IPS DF 6.9 (cell line): ENCODE data around the gene SPATA32.

ENCODE experiments used
- DNase-seq: peaks from one replicate; pipeline ENCODE4 v3.0.0-alpha.2; 2013; ENCODE audit warnings: low read depth, low spot score
- H3K27ac ChIP-seq: one replicate; pipeline ENCODE4 v1.5.1; 2013; ENCODE audit warnings: low read length, control low read depth
- H3K27me3 ChIP-seq: 2 replicates; pipeline ENCODE4 v1.6.1; 2013; ENCODE audit warnings: mild to moderate bottlenecking, low read length; ENCODE audit not compliant: control insufficient read depth, insufficient read depth
- H3K36me3 ChIP-seq: 2 replicates; pipeline ENCODE4 v1.6.1; 2013; ENCODE audit warnings: low read length; ENCODE audit not compliant: control insufficient read depth, insufficient read depth
- H3K4me1 ChIP-seq: 2 replicates; pipeline ENCODE4 v1.6.1; 2013; ENCODE audit warnings: low read length; ENCODE audit not compliant: control insufficient read depth, insufficient read depth
- H3K4me3 ChIP-seq: 2 replicates; pipeline ENCODE4 v1.5.1; 2013; ENCODE audit warnings: mild to moderate bottlenecking, low read length
- H3K9me3 ChIP-seq: 2 replicates; pipeline ENCODE4 v1.6.1; 2013; ENCODE audit warnings: low read length, inconsistent platforms; ENCODE audit not compliant: control insufficient read depth, insufficient read depth
- WGBS: extraction: QIAGEN DNeasy Blood & Tissue Kit; methylation state at CpG from one replicate; pipeline ENCODE4 v1.1.7; 2013; ENCODE audit warnings: mixed read lengths, missing lambda C conversion rate; ENCODE audit not compliant: insufficient read length, insufficient coverage; 5-methylcytosine and 5-hydroxymethylcytosine counted together

SPATA32 gene

DNA sequence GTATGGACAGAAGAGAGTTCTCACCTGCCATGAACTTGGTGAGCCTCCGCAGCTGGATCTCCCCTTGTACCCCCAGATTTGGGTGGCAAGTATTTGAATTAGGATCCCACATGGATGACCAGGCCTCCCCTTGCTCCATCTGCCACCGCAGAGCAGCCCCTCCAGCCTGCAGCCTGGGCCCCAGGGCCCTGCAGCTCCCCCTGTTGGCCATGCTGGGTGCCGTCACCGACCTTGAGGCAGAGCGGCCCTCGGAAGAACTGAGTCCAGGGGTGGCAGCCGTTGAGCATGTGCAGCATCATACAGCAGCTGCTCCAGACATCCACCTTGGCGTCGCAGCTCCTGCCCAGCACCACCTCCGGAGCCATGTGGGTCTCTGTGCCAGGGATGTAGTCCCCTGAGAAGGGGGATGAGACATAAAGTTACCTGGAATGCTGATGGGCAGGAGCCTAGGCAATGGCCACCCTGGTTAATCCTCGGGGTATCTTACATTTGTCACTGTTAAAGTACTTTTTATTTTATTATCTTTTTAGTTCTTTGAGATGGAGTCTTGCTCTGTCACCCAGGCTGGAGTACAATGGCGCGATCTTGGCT, 9.0 kb upstream of the SPATA32 start:
- Histone ChIP-seq H3K27ac (no peak overlapping the region), H3K9me3 (no peaks in the 10 kb centered on the region), H3K27me3 (no peaks in the 10 kb centered on the region), H3K4me1 (no peaks in the 10 kb centered on the region), H3K4me3 (no peak overlapping the region), H3K36me3 (peaks cover 11% of the 10 kb centered on the region; the same call in 1 of the 2 replicates)
- DNase-seq = no peak
- no CpG with 5 or more reads among the region's 13 CpGs for WGBS

DNA sequence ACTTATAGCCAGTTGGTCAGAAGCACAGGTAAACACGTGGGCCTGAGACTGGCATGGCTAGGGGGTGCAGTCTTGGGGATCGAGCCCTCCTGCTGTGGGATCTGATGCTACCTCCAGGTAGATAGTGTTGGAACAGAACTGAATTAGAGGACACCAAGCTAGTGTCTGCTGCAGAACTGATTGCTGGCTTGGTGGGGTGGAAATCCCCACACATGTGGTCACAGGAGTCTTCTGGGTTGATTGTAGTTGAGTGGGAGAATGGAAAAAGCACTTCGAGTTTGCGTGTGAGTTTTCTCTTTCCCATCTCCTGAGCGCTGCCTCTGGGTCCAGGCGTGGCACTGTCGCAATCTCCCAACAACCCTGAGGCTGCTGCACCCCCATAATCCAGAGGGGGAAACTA, 8.0 kb upstream of the SPATA32 start:
- WGBS = no CpG with 5 or more reads among the region's 7 CpGs
- Histone ChIP-seq H3K27me3 (no peaks in the 10 kb centered on the region), H3K27ac (no peak overlapping the region), H3K9me3 (no peaks in the 10 kb centered on the region), H3K36me3 (peaks cover 11% of the 10 kb centered on the region; the same call in 1 of the 2 replicates), H3K4me1 (no peaks in the 10 kb centered on the region), H3K4me3 (no peak overlapping the region)
- no peak for DNase-seq

DNA sequence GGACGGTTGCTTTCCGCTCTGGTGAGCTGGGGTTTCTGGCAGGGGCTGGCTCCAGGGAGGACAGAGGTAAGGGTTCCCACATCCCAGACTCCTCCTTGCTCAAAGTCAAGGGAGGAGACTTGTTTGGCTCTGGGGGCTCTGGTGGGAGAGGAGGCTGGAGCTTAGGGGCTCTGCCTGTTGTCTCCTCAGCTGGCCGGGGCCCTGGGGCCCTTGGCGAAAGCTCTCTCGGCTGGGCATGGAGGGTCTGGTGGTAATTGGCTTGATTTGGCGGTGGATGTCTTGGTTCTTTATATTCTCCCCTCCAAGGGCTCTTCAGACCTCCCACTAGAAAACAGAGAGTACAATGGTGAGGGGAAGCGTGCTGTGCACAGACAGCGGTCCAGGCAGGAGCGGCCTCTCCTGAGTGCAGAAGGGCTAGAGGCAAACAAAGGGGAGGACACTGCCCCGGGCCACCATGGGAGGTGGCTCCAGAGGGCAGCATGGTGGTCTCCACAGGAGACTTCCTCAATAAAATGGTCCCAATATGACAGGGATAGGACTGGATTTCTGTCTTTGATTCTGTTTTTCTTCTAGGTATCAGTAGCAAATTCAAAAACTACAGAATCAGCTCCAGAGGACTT, 5.7 kb upstream of the SPATA32 start:
- Histone ChIP-seq H3K27ac (no peak overlapping the region), H3K9me3 (no peaks in the 10 kb centered on the region), H3K4me3 (no peak overlapping the region), H3K4me1 (0 out of 2 replicates have a peak, but pooled peaks cover under 1% of the 10 kb centered on the region), H3K36me3 (0 out of 2 replicates have a peak, but pooled peaks cover 11% of the 10 kb centered on the region), H3K27me3 (no peaks in the 10 kb centered on the region)
- no peak for DNase-seq
- WGBS = no CpG with 5 or more reads among the region's 10 CpGs

DNA sequence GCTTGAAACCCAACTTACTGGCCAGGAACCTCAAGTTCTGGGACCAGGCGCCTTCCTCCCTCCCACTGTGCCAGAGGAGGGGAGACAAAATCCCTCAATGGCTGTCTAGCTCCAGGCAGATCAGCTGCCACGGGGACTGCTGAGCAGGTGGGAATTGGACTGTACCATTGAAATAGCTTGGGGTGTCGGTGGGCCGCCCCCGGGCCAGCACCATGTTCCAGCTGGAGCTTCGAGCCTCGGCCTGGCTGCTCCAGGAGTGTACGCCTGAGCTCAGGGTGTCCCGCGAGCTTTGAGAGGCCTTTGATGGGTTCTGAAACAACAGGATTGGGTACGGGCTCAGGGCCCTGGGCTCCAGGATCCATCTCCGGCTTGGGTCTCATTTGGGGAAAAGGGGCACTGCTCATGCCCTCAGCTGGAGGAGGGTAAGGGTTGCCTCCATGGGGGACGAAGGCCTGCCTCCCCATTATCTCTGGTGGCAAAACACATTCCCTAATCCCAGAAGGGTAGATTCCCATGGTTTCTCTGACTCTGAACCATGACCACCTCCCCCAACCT, 4.6 kb upstream of the SPATA32 start:
- H3K4me1 ChIP-seq = 0 out of 2 replicates have a peak, but pooled peaks cover 2% of the 10 kb centered on the region
- WGBS = no CpG with 5 or more reads among the region's 13 CpGs
- DNase-seq = no peak
- H3K36me3 ChIP-seq = 0 out of 2 replicates have a peak, but pooled peaks cover 11% of the 10 kb centered on the region
- H3K4me3 ChIP-seq = no peak overlapping the region
- H3K27ac ChIP-seq = no peak overlapping the region
- H3K9me3 ChIP-seq = no peaks in the 10 kb centered on the region
- H3K27me3 ChIP-seq = no peaks in the 10 kb centered on the region

DNA sequence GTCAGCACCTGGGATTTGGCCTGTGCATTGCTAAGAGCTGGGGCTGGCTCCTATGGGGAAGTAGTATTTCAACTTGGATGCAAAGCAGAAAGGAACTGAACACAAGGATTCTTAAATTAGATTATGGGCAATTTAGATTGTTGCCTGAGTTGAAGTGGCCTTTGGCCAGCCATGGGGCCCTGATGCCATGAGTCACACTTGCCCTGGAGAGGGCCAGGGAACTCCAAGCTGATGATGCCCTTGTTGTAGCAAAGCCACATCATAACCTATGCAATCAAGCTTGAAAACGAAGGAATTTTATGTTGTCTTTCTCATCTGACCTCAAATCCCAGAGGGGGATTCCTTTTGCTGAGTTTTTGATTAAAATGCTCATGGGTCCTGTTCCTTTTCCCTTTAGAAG, 3.9 kb upstream of the SPATA32 start:
- H3K9me3 ChIP-seq = no peaks in the 10 kb centered on the region
- H3K4me3 ChIP-seq = no peak overlapping the region
- DNase-seq = no peak
- 0 out of 2 replicates have a peak, but pooled peaks cover 11% of the 10 kb centered on the region for H3K36me3 ChIP-seq
- H3K27ac ChIP-seq = no peak overlapping the region
- no CpG with 5 or more reads among the region's 1 CpG for WGBS
- H3K27me3 ChIP-seq = no peaks in the 10 kb centered on the region
- 0 out of 2 replicates have a peak, but pooled peaks cover 2% of the 10 kb centered on the region for H3K4me1 ChIP-seq

DNA sequence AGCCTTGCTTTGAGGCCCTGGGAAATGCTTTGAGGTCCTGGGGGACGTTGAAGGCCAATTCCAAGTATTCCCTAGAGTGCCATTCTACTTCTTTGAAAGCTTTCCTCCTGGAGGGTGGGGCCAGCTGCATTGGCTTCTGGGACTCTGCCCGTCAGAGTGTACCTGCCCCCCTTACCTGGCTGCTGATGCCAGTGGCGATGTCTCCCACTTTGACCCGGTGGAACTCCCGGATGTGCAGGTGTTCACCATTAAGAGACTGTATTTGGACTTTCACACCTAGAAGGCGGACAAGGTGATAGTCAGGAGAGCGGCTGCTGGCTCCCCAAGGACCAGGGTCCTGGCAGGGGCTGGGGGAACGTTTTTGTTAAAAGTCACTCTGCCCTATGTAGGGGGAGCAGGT, 3.1 kb upstream of the SPATA32 start:
- no CpG with 5 or more reads among the region's 8 CpGs for WGBS
- no peaks in the 10 kb centered on the region for H3K27me3 ChIP-seq
- 0 out of 2 replicates have a peak, but pooled peaks cover 11% of the 10 kb centered on the region for H3K36me3 ChIP-seq
- no peak overlapping the region for H3K4me3 ChIP-seq
- no peaks in the 10 kb centered on the region for H3K9me3 ChIP-seq
- H3K27ac ChIP-seq = no peak overlapping the region
- DNase-seq = no peak
- H3K4me1 ChIP-seq = 0 out of 2 replicates have a peak, but pooled peaks cover 2% of the 10 kb centered on the region

DNA sequence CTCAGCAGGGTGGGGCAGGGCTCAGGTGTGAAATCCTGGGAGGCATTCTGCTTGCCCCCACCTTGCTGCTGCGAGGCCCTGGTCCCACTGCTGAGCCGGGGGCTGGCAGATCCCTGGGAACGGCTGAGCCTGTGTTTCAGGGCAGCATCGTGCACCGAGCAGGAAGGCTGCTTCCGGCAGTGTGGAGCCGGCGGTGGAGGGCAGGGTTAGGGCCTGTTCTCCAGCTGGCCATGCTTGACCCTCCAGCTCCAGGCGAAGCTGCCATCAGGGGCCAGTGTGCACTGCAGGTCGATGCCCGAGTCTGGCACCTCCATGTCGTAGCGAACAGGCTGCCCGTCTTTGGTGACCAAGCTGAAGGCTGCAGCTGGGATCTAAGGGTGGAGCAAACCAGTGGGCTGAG, 2.5 kb upstream of the SPATA32 start:
- H3K36me3 ChIP-seq = 0 out of 2 replicates have a peak, but pooled peaks cover 8% of the 10 kb centered on the region
- WGBS = no CpG with 5 or more reads among the region's 14 CpGs
- no peaks in the 10 kb centered on the region for H3K9me3 ChIP-seq
- DNase-seq = no peak
- H3K4me3 ChIP-seq = no peak overlapping the region
- H3K4me1 ChIP-seq = 0 out of 2 replicates have a peak, but pooled peaks cover 2% of the 10 kb centered on the region
- H3K27ac ChIP-seq = no peak overlapping the region
- H3K27me3 ChIP-seq = no peaks in the 10 kb centered on the region

DNA sequence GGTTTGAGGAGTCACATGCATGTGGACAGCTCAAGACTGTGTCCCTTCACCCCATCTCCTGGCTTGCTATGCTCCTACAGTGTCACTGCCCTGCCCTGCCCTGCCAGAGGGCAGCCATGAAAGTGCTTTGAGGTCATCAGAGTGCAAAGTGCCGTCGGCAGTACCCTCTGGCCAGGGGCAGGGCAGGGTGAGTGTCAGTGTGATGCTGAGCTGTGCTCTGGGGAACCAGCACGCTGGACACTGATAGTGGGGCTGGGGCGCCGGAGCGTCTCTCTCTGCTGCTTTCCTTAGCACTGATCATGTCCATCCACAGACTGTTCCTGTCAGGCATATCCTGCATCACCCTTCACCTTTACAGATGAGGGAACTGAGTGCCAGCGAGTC, 1.6 kb upstream of the SPATA32 start:
- H3K4me1 ChIP-seq = 0 out of 2 replicates have a peak, but pooled peaks cover 2% of the 10 kb centered on the region
- no CpG with 5 or more reads among the region's 7 CpGs for WGBS
- H3K9me3 ChIP-seq = no peaks in the 10 kb centered on the region
- H3K27me3 ChIP-seq = no peaks in the 10 kb centered on the region
- no peak for DNase-seq
- no peak overlapping the region for H3K4me3 ChIP-seq
- H3K36me3 ChIP-seq = 0 out of 2 replicates have a peak, but pooled peaks cover 5% of the 10 kb centered on the region
- H3K27ac ChIP-seq = no peak overlapping the region

DNA sequence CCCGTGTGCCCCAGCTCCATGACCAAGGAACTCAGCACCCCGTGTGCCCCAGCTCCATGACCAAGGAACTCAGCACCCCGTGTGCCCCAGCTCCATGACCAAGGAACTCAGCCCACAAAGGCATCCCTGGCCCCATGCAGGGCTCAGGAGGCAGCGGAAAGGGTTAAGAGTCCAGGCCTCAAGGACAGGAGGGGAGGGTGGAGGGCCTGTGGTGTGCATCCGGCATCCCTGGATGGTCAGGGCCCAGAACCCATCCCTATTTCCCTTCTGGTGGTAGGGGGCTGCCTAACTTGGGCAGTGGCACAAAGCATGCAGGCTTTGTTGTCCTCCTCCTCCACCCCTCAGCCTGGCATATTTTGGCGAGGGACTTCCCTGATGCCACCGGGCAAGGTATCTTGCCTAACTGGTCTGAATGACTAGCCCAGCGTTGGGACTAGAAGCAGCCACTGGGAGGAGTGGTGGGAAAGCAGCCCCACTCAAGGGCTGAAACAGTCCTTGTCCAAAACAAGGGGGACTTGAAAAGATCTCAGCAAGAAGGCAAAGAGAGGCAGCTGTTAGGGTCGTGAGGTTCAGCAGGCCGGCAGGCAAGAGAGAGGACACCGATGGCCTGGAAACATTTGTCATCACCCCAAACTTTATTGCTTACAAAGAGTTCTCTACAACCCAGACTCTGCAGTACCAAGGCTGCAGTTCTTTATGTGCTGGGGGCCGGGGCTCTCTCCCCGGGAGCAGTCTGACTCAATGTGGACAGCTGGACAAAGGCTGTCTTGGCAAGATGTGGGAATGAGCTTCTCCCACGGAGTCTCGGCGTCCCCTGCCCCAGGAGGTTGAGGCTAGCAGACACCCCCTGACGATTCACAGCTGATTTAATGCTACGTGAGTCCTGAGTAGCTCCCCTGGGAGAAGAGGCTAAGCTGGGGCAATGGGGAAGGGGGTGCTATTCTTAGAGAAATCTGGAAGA, 902 bp upstream of the SPATA32 start:
- 0 out of 2 replicates have a peak, but pooled peaks cover 5% of the 10 kb centered on the region for H3K36me3 ChIP-seq
- H3K4me3 ChIP-seq = peak overlapping the region; percentile 63; the same call in 1 of the 2 replicates
- no peak overlapping the region for H3K27ac ChIP-seq

More for the DNA sequence above, 902 bp upstream of the SPATA32 start:
- Histone ChIP-seq H3K4me1 (0 out of 2 replicates have a peak, but pooled peaks cover 2% of the 10 kb centered on the region), H3K9me3 (no peaks in the 10 kb centered on the region), H3K27me3 (no peaks in the 10 kb centered on the region)
- WGBS = no CpG with 5 or more reads among the region's 18 CpGs
- DNase-seq = no peak
